GM03348 (cell line): ENCODE results near the gene NKAPL.

Source experiments
- DNase-seq: peaks from one replicate; pipeline ENCODE4 v3.0.0; 2012; ENCODE audit warnings: low spot score

NKAPL gene

GRCh38 chr6:28258877-28259777 is at the start of gene NKAPL:
TSS of gene NKAPL (plus strand) at chr6:28259297. CDS start at chr6:28259372, 75 bp downstream.
- peak; percentile 66 for DNase-seq

DNA sequence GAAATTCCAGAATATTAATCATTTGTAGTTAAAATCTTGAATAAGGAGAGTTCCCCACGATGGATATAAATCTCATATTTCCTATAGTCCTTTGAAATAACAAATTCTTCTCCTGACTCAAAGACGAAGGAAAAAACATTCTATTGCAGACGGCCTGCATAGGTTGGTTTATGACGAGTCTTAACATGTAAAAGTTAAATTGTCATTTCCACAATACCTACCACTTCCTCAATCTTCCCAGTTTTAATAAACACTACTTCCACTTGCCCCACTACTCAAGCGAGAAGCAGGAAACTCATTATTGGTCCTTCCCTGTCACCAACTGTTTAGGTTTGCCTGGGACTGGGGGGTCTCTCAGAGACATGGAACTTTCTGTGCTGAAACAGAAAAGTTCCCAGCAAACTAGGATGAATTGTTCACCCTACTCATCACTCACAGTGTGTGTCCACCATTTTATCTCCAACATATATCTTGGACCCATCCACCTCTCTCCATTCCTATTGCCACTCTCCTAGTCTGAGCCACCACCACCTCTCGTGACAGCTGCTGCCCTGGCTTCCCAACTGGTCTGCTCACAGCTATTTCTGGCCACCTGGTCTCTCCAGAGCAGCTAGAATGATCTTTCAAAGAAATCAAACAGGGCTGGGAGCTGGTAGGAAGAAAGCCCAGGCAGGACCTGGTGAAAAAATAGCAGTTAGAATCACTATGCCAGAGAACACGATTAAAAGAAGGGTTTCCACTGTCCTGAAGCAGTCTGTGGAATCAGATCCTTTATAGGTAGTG is 49.2 kb upstream of the NKAPL start:
- DNase-seq = no peak

DNA sequence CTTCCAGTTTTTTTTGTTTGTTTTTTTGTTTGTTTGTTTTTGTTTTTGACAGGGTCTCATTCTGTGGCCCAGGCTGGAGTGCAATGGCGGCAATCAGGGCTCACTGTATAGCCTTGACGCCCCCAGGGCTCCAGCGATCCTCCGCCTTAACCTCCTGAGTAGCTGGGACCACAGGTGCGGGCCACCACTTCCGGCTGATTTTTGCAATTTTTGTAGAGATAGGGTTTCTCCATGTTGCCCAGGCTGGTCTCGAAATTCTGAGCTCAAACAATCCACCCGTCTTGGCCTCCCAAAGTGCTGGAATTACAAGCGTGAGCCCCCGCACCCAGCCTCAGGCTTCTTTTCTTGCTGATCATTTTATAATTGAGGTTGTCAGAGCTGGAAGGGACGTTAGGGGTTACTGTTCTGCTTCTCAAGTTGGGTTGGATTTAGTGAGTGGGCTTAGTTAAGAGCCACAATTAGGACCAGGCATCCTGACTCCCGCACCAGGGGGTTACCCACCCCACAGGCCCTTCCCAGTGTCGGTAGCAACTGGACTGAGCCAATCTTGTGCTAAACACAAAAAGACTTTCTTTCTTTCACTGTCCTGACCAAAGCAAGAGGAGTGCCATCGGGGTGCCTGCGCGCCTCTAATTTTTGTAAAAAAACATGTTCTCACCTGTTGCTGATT is 47.1 kb upstream of the NKAPL start:
- peak; percentile 13 for DNase-seq

DNA sequence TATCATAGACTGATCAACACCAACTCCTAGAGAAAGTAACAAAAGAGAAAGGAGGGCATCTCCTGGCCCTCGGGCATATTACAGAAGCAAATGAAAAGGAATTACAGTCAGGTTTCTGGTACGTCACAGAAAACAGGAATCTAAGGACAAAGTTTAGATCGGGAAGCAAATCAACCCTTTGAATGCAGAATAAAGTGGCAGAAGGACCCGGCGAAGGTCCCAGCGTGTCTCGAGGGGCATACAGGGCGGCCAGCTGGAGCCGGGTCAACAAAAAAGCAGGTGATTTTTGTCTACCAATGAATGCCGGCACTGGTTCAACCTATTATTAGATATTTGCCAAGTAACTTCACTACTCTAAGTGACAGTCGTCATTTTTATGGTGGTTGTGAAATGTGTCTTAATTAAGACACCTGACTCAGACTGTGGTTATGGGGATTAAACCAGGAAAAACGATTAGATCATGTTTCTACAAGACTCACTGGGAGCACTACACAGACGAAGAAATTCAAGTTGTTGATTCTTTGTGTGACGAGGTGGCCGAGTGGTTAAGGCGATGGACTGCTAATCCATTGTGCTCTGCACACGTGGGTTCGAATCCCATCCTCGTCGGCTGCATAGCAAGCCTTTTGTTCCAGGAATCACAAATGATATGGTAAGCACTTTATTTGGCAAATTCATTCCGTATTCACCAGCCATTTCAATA is 46.4 kb upstream of the NKAPL start:
- peak; percentile 80 for DNase-seq

- no peak for DNase-seq
Measured at GRCh38 chr6:28213213-28213523, 45.9 kb upstream of the NKAPL start.

- DNase-seq = no peak
Measured at GRCh38 chr6:28215425-28215824, 43.7 kb upstream of the NKAPL start.

DNA sequence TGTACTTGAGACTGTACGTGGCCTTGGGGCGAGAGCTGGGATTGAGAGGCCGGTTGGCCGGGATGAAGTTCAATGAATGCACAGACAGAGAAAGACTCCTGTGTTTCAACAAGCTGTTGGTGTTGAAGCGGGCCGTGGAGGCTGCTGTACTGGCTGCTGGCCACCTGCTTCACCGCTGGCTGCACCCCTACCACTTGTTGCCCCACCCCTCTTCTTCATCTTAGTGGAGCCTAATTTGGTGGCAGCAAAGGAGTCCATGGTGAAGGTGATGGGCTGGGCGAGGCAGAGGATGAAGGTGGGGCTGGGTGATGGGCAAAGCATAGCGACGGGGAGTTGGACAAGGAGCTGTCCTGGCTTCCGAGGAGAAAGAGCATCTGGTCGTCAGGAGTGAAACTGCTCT is 41.2 kb upstream of the NKAPL start:
- no peak for DNase-seq

- DNase-seq = peak; percentile 92
Measured at GRCh38 chr6:28218312-28219248, 40.5 kb upstream of the NKAPL start.

DNA sequence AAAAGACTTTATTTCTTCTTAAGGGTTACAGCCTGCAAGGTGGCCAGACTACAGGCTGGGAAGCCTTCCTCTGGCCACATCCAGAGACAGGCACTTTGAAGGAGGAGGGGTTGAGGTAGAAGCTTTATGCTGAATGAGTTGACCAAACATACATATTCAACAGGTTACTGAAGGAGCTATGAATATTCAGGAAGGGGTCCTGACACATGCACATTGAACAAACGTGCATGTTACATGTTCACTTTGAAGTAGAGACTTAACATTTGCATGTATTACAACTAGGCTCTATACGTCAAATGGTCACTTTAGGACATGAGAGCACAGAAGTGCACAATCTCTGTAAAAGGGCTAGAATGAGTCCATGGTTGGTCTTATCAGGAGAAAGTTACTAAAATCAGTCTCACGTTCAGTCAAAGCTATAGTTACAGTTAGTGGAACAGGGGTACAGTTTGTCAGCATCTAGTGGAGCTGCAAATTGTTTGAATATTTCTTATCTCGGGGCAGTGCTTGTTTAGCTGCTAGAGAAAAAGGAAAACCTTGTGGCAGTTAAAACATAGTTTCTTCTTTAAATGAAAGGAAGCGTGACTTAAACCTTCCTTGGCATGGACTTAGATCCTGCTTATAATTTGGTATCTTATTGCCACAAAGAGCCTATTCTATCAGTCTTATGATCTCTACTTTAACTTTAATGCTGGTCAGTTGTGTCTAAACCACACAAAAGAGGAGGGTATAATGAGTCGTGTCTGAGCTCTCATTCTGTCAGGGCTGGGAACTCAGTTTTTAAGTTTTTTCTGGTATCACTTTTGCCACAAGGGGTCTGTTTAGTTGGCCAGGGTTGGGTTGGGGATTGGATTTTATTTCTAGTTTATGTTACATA is 38.6 kb upstream of the NKAPL start:
- DNase-seq = no peak

- DNase-seq = no peak
Measured at GRCh38 chr6:28224131-28225055, 34.7 kb upstream of the NKAPL start.

GRCh38 chr6:28225056-28225834 is 33.9 kb upstream of the NKAPL start, which contains the start of gene ZSCAN9:
TSS of gene ZSCAN9 (plus strand) at chr6:28225275. CDS start at chr6:28227085, 1,810 bp downstream.
- DNase-seq = peak; percentile 91

DNA sequence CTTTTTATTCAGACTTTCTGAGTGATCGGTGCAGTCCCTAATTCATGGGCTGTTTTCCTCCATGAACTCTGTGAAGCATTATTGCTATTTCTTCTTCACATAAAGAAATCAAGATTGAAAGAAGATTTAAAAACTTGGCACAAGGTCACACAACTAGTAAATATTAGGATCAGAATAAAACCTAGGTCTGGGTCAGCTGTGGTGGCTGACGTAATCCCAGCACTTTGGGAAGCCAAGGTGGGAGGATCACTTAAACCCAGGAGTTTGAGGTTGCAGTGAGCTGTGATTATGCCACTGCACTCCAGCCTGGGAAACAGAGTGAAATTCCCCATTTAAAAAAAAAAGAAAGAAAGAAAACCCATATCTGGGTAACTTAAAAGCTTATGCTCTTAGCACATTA is 32.6 kb upstream of the NKAPL start:
- DNase-seq = no peak

- DNase-seq = no peak
Measured at GRCh38 chr6:28232785-28233184, 26.3 kb upstream of the NKAPL start.

DNA sequence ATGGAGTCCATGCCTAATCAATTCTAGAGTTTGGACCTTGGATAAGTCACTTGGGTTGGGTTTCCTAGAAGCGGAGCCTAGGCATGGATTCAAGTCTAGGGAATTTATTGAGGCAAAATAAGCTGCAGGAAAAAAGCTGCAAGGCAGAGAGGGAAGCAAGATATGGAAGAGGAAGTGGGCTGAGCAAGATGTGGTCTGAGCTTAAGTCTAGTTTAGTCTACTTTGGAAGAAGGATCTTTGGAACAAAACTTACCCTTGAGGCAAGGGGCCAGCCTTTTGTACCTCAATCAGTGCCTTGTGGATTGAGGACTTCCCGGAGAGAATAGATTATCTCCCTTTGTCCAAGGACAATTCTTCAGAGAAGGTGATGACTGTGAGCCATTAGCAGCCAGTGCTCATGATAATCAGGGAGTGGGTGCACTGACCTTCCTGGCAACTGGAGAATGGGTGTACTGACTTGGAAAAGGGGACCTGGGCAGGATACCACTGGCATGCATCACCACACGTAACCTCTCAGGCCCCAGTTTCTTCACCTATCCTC is 23.1 kb upstream of the NKAPL start:
- DNase-seq = no peak

GRCh38 chr6:28239636-28240035 is 19.5 kb upstream of the NKAPL start:
- no peak for DNase-seq

- no peak for DNase-seq
Measured at GRCh38 chr6:28240471-28240870, 18.6 kb upstream of the NKAPL start.

DNA sequence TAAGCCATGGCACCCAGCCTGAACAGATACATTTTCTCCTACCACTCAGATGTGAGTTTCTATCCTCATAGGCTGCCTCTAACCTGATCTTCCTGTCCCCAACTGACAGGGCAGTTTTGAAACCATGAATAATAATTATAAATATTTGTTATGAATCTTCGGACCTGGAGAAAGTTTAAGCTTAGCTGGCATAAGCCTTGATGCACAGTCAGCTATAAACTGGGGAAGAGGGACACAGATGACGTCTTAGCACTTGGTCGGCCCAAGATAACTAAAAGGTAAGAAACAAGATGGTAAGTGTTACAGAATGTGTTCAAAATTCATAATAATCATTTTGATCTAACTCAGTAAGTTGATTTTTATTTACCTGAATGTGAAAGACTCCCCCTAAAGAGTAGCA is 15.2 kb upstream of the NKAPL start:
- DNase-seq = no peak
